Bronchial epithelial cell (primary cell): Measurements from ENCODE around the gene DPYD. TPM values are rescaled to one million over a fixed set of nuclear protein-coding genes. Genes with fewer than 3 reads are reported as not detected.
A peak's percentile ranks its signal among the peaks of the same experiment; 100 is the strongest.

ENCODE experiments used
- DNase-seq: peaks from one replicate; pipeline ENCODE4 v3.0.0-alpha.2; 2010; ENCODE audit warnings: low read depth
- FAIRE-seq: peaks from 2 replicates; lab custom pipeline; 2011; peaks lifted over from hg19 to GRCh38; lab: Jason Lieb, UNC
- H3K27me3 ChIP-seq: 2 replicates; pipeline ENCODE4 v1.5.1; 2011; ENCODE audit warnings: low read length; ENCODE audit not compliant: control insufficient read depth, insufficient read depth
- H3K36me3 ChIP-seq: 2 replicates; pipeline ENCODE4 v1.5.1; 2011; ENCODE audit warnings: low read length; ENCODE audit not compliant: control insufficient read depth, insufficient read depth
- H3K4me3 ChIP-seq: 2 replicates; pipeline ENCODE4 v1.5.1; 2011; ENCODE audit warnings: mild to moderate bottlenecking, low read depth, low read length, control low read depth
- total RNA-seq: library from RNA; depleted of rRNA; stranded (reverse); fragments of >200 nt; gene quantifications from 2 replicates; pipeline ENCODE4 v1.2.1, GENCODE V29; 2014
- TF ChIP-seq, protein P1 (sequence below): IDR thresholded peaks from 2 replicates; pipeline ENCODE4 v1.5.1; 2011; ENCODE audit warnings: mild to moderate bottlenecking, moderate library complexity, low read length, control low read depth, inconsistent platforms; ENCODE audit not compliant: insufficient read depth, severe bottlenecking

The DPYD gene
- total RNA-seq, 1 donor from 2014 or later: 1.6 TPM

DNA sequence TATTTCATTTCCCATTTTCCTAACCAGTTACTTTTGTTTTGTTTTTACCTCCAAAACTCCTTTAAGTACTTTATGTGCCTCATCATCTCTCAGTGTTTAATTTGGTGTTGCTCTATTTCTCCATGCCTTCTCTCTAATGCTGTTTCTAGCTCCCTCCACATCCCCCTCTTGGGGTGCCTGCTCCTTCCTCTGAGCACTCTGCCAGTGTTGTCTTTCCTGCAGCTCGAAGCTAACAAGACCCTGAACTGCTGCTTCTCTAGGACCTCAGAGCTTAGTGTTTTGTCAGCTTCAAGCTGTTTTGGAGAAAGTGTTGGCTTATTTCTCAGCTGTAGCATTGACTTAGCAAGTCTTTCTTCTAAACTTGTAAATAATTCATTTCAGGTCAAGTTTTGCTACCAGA, 290.6 kb downstream of the DPYD start:
- no peak for FAIRE-seq

DNA sequence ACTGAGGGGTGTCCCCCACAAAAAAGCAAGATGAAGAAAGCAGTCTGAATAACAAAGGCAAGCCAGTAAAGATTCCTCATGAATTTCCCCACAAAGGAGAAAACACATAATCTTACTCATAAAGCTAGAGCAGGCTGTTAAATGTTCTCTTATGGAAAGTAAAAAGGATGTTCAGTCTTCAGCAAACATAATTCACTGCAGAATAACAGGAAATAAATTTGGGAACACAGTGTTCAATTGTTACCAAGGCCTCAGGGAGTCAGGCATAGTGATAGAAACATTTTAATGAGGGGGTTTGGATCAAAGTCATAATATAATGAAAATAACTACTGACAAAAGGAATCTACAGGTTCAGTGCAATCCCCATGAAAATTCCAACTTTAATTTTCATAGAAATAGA, 297.6 kb downstream of the DPYD start:
- TF ChIP-seq, protein P1, sequence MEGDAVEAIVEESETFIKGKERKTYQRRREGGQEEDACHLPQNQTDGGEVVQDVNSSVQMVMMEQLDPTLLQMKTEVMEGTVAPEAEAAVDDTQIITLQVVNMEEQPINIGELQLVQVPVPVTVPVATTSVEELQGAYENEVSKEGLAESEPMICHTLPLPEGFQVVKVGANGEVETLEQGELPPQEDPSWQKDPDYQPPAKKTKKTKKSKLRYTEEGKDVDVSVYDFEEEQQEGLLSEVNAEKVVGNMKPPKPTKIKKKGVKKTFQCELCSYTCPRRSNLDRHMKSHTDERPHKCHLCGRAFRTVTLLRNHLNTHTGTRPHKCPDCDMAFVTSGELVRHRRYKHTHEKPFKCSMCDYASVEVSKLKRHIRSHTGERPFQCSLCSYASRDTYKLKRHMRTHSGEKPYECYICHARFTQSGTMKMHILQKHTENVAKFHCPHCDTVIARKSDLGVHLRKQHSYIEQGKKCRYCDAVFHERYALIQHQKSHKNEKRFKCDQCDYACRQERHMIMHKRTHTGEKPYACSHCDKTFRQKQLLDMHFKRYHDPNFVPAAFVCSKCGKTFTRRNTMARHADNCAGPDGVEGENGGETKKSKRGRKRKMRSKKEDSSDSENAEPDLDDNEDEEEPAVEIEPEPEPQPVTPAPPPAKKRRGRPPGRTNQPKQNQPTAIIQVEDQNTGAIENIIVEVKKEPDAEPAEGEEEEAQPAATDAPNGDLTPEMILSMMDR: no peak
- DNase-seq: no peak
- Histone ChIP-seq H3K36me3 (no peaks in the 10 kb centered on the region), H3K4me3 (no peak overlapping the region), H3K27me3 (no peaks in the 10 kb centered on the region)
- FAIRE-seq: no peak

More for the DNA sequence above, 290.6 kb downstream of the DPYD start:
- Histone ChIP-seq H3K27me3 (no peaks in the 10 kb centered on the region), H3K36me3 (no peaks in the 10 kb centered on the region), H3K4me3 (no peak overlapping the region)
- TF ChIP-seq, protein P1: no peak
- no peak for DNase-seq

DNA sequence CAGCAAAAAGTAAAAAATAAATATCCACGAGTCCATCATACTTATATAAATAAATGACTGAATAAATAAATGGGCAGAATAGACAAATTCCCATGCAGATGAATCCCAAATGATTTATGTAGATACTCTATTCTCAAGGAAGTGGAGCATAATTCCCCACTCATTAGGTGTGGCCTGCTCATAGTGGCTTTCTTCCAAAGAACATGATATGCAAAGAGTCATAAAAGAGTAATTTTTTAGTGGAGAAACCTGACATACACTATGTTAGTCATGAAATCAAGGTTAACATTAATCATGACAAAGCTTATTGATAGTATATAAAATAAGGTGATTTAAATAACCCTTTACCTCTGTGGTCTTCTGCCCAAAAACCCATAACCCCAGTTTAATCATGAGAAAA, 298.9 kb downstream of the DPYD start:
- DNase-seq (peak; percentile 76), FAIRE-seq (no peak)
- TF ChIP-seq, protein P1: no peak

DNA sequence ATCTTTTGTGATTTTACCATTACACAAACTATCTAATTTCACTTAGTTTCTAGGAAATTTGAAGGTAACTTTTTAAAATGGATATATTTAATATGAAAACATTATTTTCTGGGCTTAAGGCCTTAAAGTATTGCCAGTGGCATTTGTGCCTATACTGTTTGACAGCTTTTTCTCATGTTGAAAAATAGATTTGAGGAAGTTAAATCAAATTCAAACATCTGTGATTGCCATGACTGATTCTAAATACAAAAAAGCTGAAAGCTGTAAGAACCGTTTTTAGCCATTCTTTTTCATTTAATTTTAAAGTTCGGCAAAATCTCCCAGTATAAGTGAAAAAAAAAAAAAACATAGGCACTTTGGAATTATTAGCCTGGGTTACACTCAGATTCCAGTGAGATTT, 301.1 kb downstream of the DPYD start:
- no peak for DNase-seq
- Histone ChIP-seq H3K4me3 (no peak overlapping the region), H3K27me3 (no peaks in the 10 kb centered on the region), H3K36me3 (no peaks in the 10 kb centered on the region)
- TF ChIP-seq, protein P1: no peak
- FAIRE-seq: no peak

More for the DNA sequence above, 298.9 kb downstream of the DPYD start:
- H3K4me3 ChIP-seq: no peak overlapping the region
- no peaks in the 10 kb centered on the region for H3K27me3 ChIP-seq
- H3K36me3 ChIP-seq: no peaks in the 10 kb centered on the region

DNA sequence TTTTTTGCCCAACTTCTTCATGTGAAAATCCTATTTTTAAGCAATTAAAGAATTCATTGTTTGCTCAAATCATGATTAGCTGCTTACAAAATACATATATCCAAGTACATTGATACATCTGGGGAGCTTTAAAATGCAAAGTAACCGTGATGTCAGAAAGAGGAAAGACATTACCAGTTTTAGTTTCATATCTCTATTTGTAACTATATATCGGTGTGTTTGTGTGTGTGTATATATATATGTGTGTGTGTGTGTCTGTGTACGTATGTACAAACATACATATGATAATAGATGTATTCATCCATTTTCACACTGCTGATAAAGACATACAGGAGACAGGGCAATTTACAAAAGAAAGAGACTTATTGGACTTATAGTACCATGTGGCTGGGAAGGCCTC, 310.1 kb downstream of the DPYD start:
- FAIRE-seq (no peak), DNase-seq (no peak)
- TF ChIP-seq, protein P1: no peak
- no peaks in the 10 kb centered on the region for H3K36me3 ChIP-seq
- H3K4me3 ChIP-seq: no peak overlapping the region
- no peaks in the 10 kb centered on the region for H3K27me3 ChIP-seq

DNA sequence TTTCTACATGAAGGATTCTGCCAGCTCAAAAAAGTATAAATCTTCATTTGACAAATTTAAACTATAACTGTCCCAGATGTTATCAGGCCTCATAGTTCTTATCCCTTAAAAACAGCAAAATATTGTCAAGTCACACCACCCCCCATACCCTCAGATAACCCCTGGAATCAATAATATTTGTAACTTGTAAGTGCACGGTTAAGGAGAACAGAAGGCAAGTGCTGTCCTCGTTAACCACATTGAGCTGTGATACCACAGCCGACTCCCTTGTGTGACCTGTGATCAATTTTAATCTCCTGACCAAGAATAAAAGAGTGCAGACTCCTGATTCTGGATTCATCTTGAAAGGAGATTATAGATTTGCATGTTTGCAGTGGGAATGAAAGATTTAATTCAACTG, 310.7 kb downstream of the DPYD start:
- TF ChIP-seq, protein P1: no peak
- no peaks in the 10 kb centered on the region for H3K36me3 ChIP-seq
- no peak for FAIRE-seq

More for the DNA sequence above, 310.7 kb downstream of the DPYD start:
- Histone ChIP-seq H3K4me3 (no peak overlapping the region), H3K27me3 (no peaks in the 10 kb centered on the region)
- no peak for DNase-seq
